ENCODE data around the gene RBPJ. TPM values are rescaled to one million over a fixed set of nuclear protein-coding genes. Genes with fewer than 3 reads are reported as not detected.

RBPJ gene
- total RNA-seq, 4 donors from 2014 or later, result 67.1 to 80.2 (median 76.5) TPM

DNA sequence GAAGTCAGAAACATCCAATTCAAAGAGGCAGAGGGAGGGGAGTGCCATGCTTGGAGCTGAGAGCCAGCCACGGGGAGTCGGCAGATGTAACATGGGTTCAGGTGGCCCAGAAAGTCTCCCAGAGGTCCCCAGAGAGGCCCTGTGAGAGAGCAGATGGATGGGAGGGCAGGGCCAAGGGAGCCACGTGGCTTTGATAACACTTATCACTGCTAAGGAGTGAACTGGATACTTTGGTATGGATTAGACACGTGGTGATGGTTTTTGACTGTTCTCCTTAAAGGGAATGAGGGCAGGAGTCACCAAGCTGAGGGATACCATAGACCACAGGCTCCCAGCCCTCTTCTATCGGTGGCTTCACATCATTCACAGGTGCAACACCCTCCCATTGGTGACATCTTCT, 155.7 kb downstream of the RBPJ start:
- DNase-seq (ENCODE audit: low spot score in 2 of 2), result no peak
- Histone ChIP-seq H3K4me3 (no peak overlapping the region), H3K36me3 (no peaks in the 10 kb centered on the region), H3K27me3 (no peaks in the 10 kb centered on the region), H3K27ac (no peak overlapping the region), H3K9me3 (no peaks in the 10 kb centered on the region), H3K4me1 (no peaks in the 10 kb centered on the region)
- 76 to 80% methylated on average over 5 of the region's 5 CpGs for WGBS, 2 donors
- TF ChIP-seq CTCF (IDR thresholded peaks at IDR 0.05) (no peak), POLR2A (IDR thresholded peaks at IDR 0.05) (no peak), EP300 (IDR thresholded peaks at IDR 0.05) (no peak)

DNA sequence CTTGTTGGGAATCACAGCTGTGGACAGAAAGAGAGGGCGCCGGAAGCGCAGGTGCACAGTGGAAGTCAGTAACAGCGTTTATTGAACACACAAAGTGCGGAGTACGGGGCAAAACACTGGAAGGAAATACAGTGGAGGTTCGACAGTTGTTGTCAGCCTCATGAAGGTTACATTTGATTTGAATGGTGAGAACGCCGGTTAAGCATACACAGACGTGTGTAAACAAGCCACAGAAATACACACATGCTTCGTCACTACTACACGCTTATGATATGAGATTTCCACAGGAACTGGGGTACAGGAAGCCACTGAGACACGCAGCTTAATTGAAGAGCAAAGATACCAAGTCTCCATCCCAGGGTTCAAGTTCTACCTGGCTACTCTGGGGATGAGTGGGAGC, 157.5 kb downstream of the RBPJ start:
- Histone ChIP-seq H3K27me3 (no peaks in the 10 kb centered on the region), H3K9me3 (no peaks in the 10 kb centered on the region), H3K27ac (no peak overlapping the region), H3K4me1 (no peaks in the 10 kb centered on the region), H3K4me3 (no peak overlapping the region), H3K36me3 (no peaks in the 10 kb centered on the region)
- DNase-seq (ENCODE audit: low spot score in 2 of 2), result no peak
- TF ChIP-seq CTCF (IDR thresholded peaks at IDR 0.05) (no peak), POLR2A (IDR thresholded peaks at IDR 0.05) (no peak), EP300 (IDR thresholded peaks at IDR 0.05) (no peak)
- WGBS, 2 donors, result 79 to 84% methylated on average over 13 of the region's 13 CpGs

DNA sequence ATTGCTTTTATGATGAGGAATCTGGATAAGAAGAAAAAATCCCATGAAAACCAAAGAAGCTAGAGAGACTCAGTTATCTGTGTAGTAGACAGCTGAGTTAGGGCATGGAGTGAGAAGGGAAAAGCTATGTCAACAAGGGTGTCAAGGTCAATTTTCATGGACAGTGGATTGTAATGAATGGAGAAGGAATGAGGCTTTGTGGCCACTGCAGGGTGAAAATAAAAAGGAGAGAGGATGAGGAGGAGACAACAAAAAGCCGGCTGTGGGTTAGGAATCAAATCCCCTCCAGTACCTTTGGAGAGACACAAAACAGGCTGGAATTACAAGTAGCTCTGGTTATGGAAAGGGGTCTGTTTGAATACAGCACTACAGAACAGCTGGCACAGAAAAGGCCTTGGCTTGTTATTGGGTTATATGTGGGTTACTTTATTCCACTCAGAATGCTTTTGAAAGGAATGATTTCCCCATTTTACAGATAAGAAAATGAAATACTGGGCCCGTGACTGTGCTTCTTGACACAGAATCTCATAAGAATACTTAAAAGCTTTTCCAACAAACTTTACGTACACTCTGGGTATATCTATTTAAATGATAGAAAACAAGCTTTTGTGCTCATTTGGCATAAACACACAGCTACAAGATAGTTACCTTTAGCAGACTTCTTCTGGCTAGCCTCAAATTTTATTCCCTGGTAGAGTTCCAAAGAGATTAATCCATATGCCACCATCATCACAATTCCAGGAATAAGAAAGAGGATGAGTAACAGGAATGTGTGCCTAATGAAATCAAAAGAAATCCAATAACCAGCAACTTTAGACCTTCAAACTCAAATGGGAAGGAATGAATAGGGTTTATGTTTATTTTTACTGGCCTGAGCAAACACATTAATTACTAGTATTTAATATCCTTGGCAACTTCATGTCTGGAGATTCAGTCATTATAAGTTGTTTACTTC, 162.0 kb downstream of the RBPJ start:
- no peak for TF ChIP-seq EP300 (IDR thresholded peaks at IDR 0.05)
- no peak for TF ChIP-seq CTCF (IDR thresholded peaks at IDR 0.05)
- no peak for TF ChIP-seq POLR2A (IDR thresholded peaks at IDR 0.05)
- Histone ChIP-seq H3K36me3 (no peaks in the 10 kb centered on the region), H3K4me1 (no peaks in the 10 kb centered on the region), H3K9me3 (no peaks in the 10 kb centered on the region), H3K4me3 (no peak overlapping the region), H3K27ac (no peak overlapping the region), H3K27me3 (no peaks in the 10 kb centered on the region)
- WGBS, 2 donors, result 58 to 62% methylated on average over 3 of the region's 3 CpGs
- no peak for DNase-seq (ENCODE audit: low spot score in 2 of 2)

DNA sequence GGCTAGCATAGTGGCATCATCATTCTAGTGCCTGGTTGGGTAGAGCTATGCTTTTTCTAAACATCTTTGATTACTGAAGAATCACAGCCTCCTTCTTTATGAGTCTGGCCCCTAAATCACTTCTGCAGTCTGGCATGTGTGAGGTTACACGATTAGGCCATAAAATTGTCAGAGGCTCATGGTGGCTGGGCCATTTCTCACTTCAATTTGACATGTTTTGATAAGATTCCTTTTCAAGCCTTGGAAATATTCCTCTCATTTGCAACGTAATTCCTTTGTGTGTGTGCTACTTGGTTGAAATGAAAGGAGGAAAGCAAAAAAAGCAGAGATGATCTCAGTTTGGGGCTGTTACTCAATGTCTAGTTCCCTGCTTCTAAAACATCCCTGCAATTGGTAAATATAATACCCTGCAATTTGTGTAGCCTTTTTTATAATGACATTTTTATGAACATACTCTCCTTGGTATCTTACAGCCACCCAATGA, 163.3 kb downstream of the RBPJ start:
- Histone ChIP-seq H3K4me3 (no peak overlapping the region), H3K36me3 (no peaks in the 10 kb centered on the region), H3K9me3 (no peaks in the 10 kb centered on the region), H3K27ac (no peak overlapping the region), H3K4me1 (no peaks in the 10 kb centered on the region), H3K27me3 (no peaks in the 10 kb centered on the region)
- DNase-seq (ENCODE audit: low spot score in 2 of 2), result no peak
- TF ChIP-seq CTCF (IDR thresholded peaks at IDR 0.05) (no peak), POLR2A (IDR thresholded peaks at IDR 0.05) (no peak), EP300 (IDR thresholded peaks at IDR 0.05) (no peak)
- 31 to 32% methylated on average over 2 of the region's 2 CpGs for WGBS, 2 donors

DNA sequence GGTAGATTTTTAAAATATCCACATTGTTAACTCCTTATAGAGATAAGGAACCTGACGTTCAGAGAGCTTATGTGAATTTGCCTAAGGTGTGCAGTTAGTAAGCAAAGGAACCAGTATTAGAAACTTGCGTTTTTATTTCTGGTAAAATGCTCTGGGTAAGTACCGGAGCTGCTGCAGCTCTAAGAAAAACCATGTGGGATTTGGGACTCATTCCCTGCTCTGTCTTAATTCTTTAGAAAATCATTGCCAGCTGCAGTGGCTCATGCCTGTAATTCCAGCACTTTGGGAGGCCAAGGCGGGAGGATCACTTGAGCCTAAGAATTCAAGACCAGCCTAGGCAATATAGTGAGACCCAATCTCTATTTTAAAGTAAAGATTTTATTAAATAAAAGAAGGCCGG, 163.7 kb downstream of the RBPJ start:
- no peak for TF ChIP-seq POLR2A (IDR thresholded peaks at IDR 0.05)
- no peak for TF ChIP-seq EP300 (IDR thresholded peaks at IDR 0.05)
- no peak for TF ChIP-seq CTCF (IDR thresholded peaks at IDR 0.05)
- WGBS, 2 donors, result 72 to 80% methylated on average over 5 of the region's 5 CpGs
- H3K36me3 ChIP-seq, result no peaks in the 10 kb centered on the region
- no peaks in the 10 kb centered on the region for H3K4me1 ChIP-seq
- no peaks in the 10 kb centered on the region for H3K9me3 ChIP-seq
- DNase-seq (ENCODE audit: low spot score in 2 of 2), result no peak
- no peak overlapping the region for H3K4me3 ChIP-seq
- no peak overlapping the region for H3K27ac ChIP-seq
- H3K27me3 ChIP-seq, result no peaks in the 10 kb centered on the region

Measured in tibial nerve (tissue), 4 donors.